K562 (cell line): ENCODE data around the gene TNNT1. TPM values are rescaled to one million over a fixed set of nuclear protein-coding genes. Genes with fewer than 3 reads are reported as not detected.
A peak's percentile ranks its signal among the peaks of the same experiment; 100 is the strongest.

Experiments
- ATF7 ChIP-seq: fragments of 450-650 bp; IDR thresholded peaks from 2 replicates; pipeline ENCODE4 v1.7.1; 2014; ENCODE audit warnings: mild to moderate bottlenecking, moderate library complexity
- CHAMP1 ChIP-seq: fragments of 450-650 bp; IDR thresholded peaks from 2 replicates; pipeline ENCODE4 v1.6.1; 2016; ENCODE audit warnings: mild to moderate bottlenecking
- CLOCK ChIP-seq: fragments of 250-450 bp; sonication (Bioruptor Pico); IDR thresholded peaks from 2 replicates; pipeline ENCODE4 v1.4.0; 2020; ENCODE audit warnings: mild to moderate bottlenecking, moderate library complexity, borderline replicate concordance
- DMBX1 ChIP-seq: fragments of 250-450 bp; sonication (Bioruptor Pico); IDR thresholded peaks from 2 replicates; pipeline ENCODE4 v1.8.0; 2022; ENCODE audit warnings: inconsistent platforms, mild to moderate bottlenecking, moderate library complexity, borderline replicate concordance
- EP300 ChIP-seq: IDR thresholded peaks from 2 replicates; pipeline ENCODE4 v1.6.1; 2012; ENCODE audit warnings: low read length, improper control_type of control experiment
- FOXK1 ChIP-seq: sonication (generic); formaldehyde crosslinking; IDR thresholded peaks from 2 replicates; pipeline ENCODE4 v1.8.0; 2022; ENCODE audit warnings: missing genetic modification reagents, mild to moderate bottlenecking, borderline replicate concordance
- GABPB1 ChIP-seq: sonication (generic); formaldehyde crosslinking; IDR thresholded peaks from 2 replicates; pipeline ENCODE4 v1.8.0; 2022; ENCODE audit warnings: mild to moderate bottlenecking, missing genetic modification reagents
- GTF2F1 ChIP-seq: IDR thresholded peaks from 2 replicates; pipeline ENCODE4 v1.6.1; 2011; ENCODE audit warnings: low read depth, low read length, improper control_type of control experiment
- MEF2D ChIP-seq: conservative IDR thresholded peaks from 2 replicates; pipeline ENCODE4 v1.6.1; 2016; ENCODE audit warnings: low read depth, missing genetic modification characterization, missing compliant biosample characterization
- MTA1 ChIP-seq: fragments of 450-650 bp; IDR thresholded peaks from 2 replicates; pipeline ENCODE4 v1.6.1; 2017; ENCODE audit warnings: borderline replicate concordance
- NR2F6 ChIP-seq: fragments of 450-650 bp; formaldehyde crosslinking; IDR thresholded peaks from 2 replicates; pipeline ENCODE4 v1.4.0; 2020; ENCODE audit warnings: mild to moderate bottlenecking
- PRMT5 ChIP-seq: sonication (generic); formaldehyde crosslinking; IDR thresholded peaks from 2 replicates; pipeline ENCODE4 v1.5.0; 2020; ENCODE audit warnings: missing genetic modification reagents
- RFX5 ChIP-seq: IDR thresholded peaks from 2 replicates; pipeline ENCODE4 v1.6.1; 2011; ENCODE audit warnings: low read depth, mild to moderate bottlenecking, improper control_type of control experiment, low read length
- SMAD4 ChIP-seq: fragments of 250-450 bp; sonication (Bioruptor Pico); conservative IDR thresholded peaks from 2 replicates; pipeline ENCODE4 v1.8.0; 2021; ENCODE audit warnings: inconsistent platforms, mild to moderate bottlenecking, moderate library complexity
- TEAD4 ChIP-seq, 2 experiments: sonication (generic) in 1 of 2; formaldehyde crosslinking in 1 of 2; IDR thresholded peaks; 2 replicates each; pipeline versions ENCODE4 v1.6.1 to v1.8.0; 2012 to 2022; ENCODE audit warnings: borderline replicate concordance in 1 of 2, inconsistent platforms in 1 of 2, low read length in 1 of 2, mild to moderate bottlenecking in 1 of 2, missing genetic modification reagents in 1 of 2
- ZBTB8A ChIP-seq: fragments of 450-650 bp; IDR thresholded peaks from 2 replicates; pipeline ENCODE4 v1.6.1; 2018; ENCODE audit warnings: mild to moderate bottlenecking, moderate library complexity; ENCODE audit not compliant: partially characterized antibody
- ZFP36 ChIP-seq: fragments of 150-350 bp; IDR thresholded peaks from 2 replicates; pipeline ENCODE4 v1.6.1; 2018; ENCODE audit warnings: low read length, low read depth; ENCODE audit not compliant: partially characterized antibody
- ZNF197 ChIP-seq: fragments of 200-800 bp; sonication (Bioruptor generic); IDR thresholded peaks from 2 replicates; pipeline ENCODE4 v1.6.1; 2016; ENCODE audit warnings: low read depth, missing genetic modification characterization, missing compliant biosample characterization
- ZNF589 ChIP-seq: fragments of 200-800 bp; sonication (Bioruptor generic); IDR thresholded peaks from 2 replicates; pipeline ENCODE4 v1.6.1; 2016; ENCODE audit warnings: low read depth, missing genetic modification characterization, missing compliant biosample characterization
- ZNF785 ChIP-seq: fragments of 250-450 bp; sonication (Bioruptor Pico); IDR thresholded peaks from 2 replicates; pipeline ENCODE4 v1.4.0; 2020; ENCODE audit warnings: mild to moderate bottlenecking
- polyA plus RNA-seq, 8 experiments: library from polyadenylated mRNA; depleted of rRNA in 4 of 8; stranded (reverse) in 5 of 8; unstranded in 3 of 8; fragments of >200 nt; fragmentation: Nextera tagmentation in 2 of 8; fragmentation: Illumina TruSeq in 1 of 8; extraction: Ambion mirVana in 2 of 8; extraction: Trizol in 1 of 8; gene quantifications; 2 replicates each; pipeline versions ENCODE4 v1.2.1 to v1.2.3, GENCODE V29; 2011 to 2014; ENCODE audit warnings: inconsistent platforms in 1 of 8, missing spikeins in 1 of 8
- total RNA-seq, 7 experiments: library from RNA; depleted of rRNA in 6 of 7; stranded (reverse); fragments of >200 nt in 6 of 7; fragmentation: Illumina TruSeq in 2 of 7; extraction: Trizol in 2 of 7; gene quantifications; 2 replicates each; pipeline versions ENCODE4 v1.2.1 to v1.2.3, GENCODE V29; 2011 to 2021; ENCODE audit warnings: low replicate concordance in 1 of 7
- TF ChIP-seq, protein P1 (sequence below): IDR thresholded peaks from 2 replicates; pipeline ENCODE4 v1.6.1; 2011; ENCODE audit warnings: borderline replicate concordance, low read depth, mild to moderate bottlenecking, moderate library complexity, low read length; ENCODE audit not compliant: insufficient read depth, poor library complexity, severe bottlenecking

The TNNT1 gene
- total and polyA plus RNA-seq, 9 of the 15 experiments (the other 6 are each of a cell fraction or from before 2014, with no cell fraction given), result 31.8 to 390 (median 227) TPM

GRCh38 chr19:55117663-55118391 lies 31.2 kb downstream of the TNNT1 start (continued):
- TF ChIP-seq CLOCK (CRISPR knock-in tag) (no peak), ZNF589 (CRISPR knock-in tag) (peak; percentile 75; the same call in 1 of the 2 replicates), DMBX1 (no peak; the same call in 1 of the 2 replicates), ZBTB8A (no peak), ZFP36 (peak; percentile 28), MEF2D (tag) (no peak), GABPB1 (peak; percentile 81), SMAD4 (CRISPR knock-in tag) (peak; percentile 8; the same call in 1 of the 2 replicates), EP300 (0 out of 2 replicates have a peak, but pooled peaks have one; percentile 5), RFX5 (no peak), TEAD4 (IDR thresholded peaks at IDR 0.05; ENCODE audit: low read length) (peak; percentile 39), TEAD4 (CRISPR knock-in tag; IDR thresholded peaks at IDR 0.05; ENCODE audit: borderline replicate concordance) (no peak), FOXK1 (peak; percentile 89), NR2F6 (CRISPR knock-in tag) (0 out of 2 replicates have a peak, but pooled peaks have one; percentile 27), ZNF785 (CRISPR knock-in tag) (no peak), CHAMP1 (no peak), MTA1 (peak; percentile 70), ATF7 (peak; percentile 86), PRMT5 (CRISPR knock-in tag) (no peak), ZNF197 (CRISPR knock-in tag) (peak; percentile 87), GTF2F1 (peak; percentile 60; the same call in 1 of the 2 replicates)
- TF ChIP-seq, protein P1, sequence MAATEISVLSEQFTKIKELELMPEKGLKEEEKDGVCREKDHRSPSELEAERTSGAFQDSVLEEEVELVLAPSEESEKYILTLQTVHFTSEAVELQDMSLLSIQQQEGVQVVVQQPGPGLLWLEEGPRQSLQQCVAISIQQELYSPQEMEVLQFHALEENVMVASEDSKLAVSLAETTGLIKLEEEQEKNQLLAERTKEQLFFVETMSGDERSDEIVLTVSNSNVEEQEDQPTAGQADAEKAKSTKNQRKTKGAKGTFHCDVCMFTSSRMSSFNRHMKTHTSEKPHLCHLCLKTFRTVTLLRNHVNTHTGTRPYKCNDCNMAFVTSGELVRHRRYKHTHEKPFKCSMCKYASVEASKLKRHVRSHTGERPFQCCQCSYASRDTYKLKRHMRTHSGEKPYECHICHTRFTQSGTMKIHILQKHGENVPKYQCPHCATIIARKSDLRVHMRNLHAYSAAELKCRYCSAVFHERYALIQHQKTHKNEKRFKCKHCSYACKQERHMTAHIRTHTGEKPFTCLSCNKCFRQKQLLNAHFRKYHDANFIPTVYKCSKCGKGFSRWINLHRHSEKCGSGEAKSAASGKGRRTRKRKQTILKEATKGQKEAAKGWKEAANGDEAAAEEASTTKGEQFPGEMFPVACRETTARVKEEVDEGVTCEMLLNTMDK, result no peak
